Kidney (tissue), 14 donors: ENCODE data around the gene FASN. TPM values are rescaled to one million over a fixed set of nuclear protein-coding genes. Genes with fewer than 3 reads are reported as not detected.

Experiments used
- DNase-seq, 5 donors: peaks; one replicate each; pipeline ENCODE4 v3.0.0-alpha.2; 2013 to 2020
- FAIRE-seq: peaks from 2 replicates; lab custom pipeline; 2012; peaks lifted over from hg19 to GRCh38; lab: Jason Lieb, UNC
- H3K27ac ChIP-seq, 2 donors: one replicate each; pipeline ENCODE4 v1.7.0; 2013; ENCODE audit warnings: low read depth in 2 of 2, low read length in 2 of 2, inconsistent platforms in 1 of 2
- H3K27me3 ChIP-seq: one replicate; pipeline ENCODE4 v1.7.1; 2013; ENCODE audit warnings: low read length, inconsistent platforms; ENCODE audit not compliant: control insufficient read depth, insufficient read depth
- H3K36me3 ChIP-seq, 3 donors: one replicate each; pipeline versions ENCODE4 v1.7.0 to v1.7.1; 2013; ENCODE audit warnings: low read length in 3 of 3, control low read depth in 1 of 3, inconsistent platforms in 1 of 3; ENCODE audit not compliant: insufficient read depth in 3 of 3, control insufficient read depth in 2 of 3
- H3K4me1 ChIP-seq, 3 donors: one replicate each; pipeline versions ENCODE4 v1.7.0 to v1.7.1; 2013; ENCODE audit warnings: low read length in 3 of 3, inconsistent platforms in 1 of 3, low read depth in 1 of 3; ENCODE audit not compliant: control insufficient read depth in 2 of 3, insufficient read depth in 2 of 3
- H3K4me3 ChIP-seq, 3 donors: one replicate each; pipeline versions ENCODE4 v1.7.0 to v1.8.1; 2013; ENCODE audit warnings: low read length in 3 of 3, control low read depth in 1 of 3, inconsistent platforms in 1 of 3
- H3K9ac ChIP-seq, 3 donors: one replicate each; pipeline versions ENCODE4 v1.7.0 to v1.7.1; 2013; ENCODE audit warnings: low read length in 3 of 3, control low read depth in 1 of 3, inconsistent platforms in 1 of 3
- H3K9me3 ChIP-seq, 3 donors: one replicate each; pipeline versions ENCODE4 v1.7.0 to v1.7.1; 2013; ENCODE audit warnings: low read length in 3 of 3, control low read depth in 1 of 3, inconsistent platforms in 1 of 3; ENCODE audit not compliant: control insufficient read depth in 2 of 3, insufficient read depth in 1 of 3
- intact Hi-C: fragments of 100-400 bp; cut with DNase I; formaldehyde crosslinking; loops from one replicate; pipeline ENCODE4 v1.11.1; 2022
- polyA plus RNA-seq: library from polyadenylated mRNA; stranded (reverse); fragments of 350-450 nt; fragmentation: Illumina TruSeq; extraction: RNeasy Lipid Tissue Mini Kit (QIAGEN cat#74804); gene quantifications from one replicate; pipeline ENCODE4 v1.2.3, GENCODE V29; 2014; ENCODE audit warnings: low read depth, low replicate concordance; ENCODE audit not compliant: insufficient read depth
- total RNA-seq: library from RNA; stranded (reverse); fragmentation: NEBNext Ultra II Directional; extraction: Animal tissue kit (Norgen Biotek cat#: 25700); gene quantifications from one replicate; pipeline ENCODE4 v1.2.1, GENCODE V29; 2021
- TF ChIP-seq, protein P1 (sequence below): IDR thresholded peaks from 3 replicates; pipeline ENCODE4 v1.5.1; 2012; ENCODE audit warnings: mild to moderate bottlenecking, moderate library complexity, borderline replicate concordance; ENCODE audit not compliant: insufficient read depth; ENCODE audit errors: extremely low read depth
- donor health status: control.
- donor health status: control.
- donor health status: control.
- donor health status: control.
- donor health status: control.
- donor health status: DM: yes; HTN: yes; CAD: no.
- donor health status: Normal renal cell carcinoma (clear cell type).

FASN gene
- total and polyA plus RNA-seq, 2 donors from 2014 or later, result 13.6 to 43.3 TPM

DNA sequence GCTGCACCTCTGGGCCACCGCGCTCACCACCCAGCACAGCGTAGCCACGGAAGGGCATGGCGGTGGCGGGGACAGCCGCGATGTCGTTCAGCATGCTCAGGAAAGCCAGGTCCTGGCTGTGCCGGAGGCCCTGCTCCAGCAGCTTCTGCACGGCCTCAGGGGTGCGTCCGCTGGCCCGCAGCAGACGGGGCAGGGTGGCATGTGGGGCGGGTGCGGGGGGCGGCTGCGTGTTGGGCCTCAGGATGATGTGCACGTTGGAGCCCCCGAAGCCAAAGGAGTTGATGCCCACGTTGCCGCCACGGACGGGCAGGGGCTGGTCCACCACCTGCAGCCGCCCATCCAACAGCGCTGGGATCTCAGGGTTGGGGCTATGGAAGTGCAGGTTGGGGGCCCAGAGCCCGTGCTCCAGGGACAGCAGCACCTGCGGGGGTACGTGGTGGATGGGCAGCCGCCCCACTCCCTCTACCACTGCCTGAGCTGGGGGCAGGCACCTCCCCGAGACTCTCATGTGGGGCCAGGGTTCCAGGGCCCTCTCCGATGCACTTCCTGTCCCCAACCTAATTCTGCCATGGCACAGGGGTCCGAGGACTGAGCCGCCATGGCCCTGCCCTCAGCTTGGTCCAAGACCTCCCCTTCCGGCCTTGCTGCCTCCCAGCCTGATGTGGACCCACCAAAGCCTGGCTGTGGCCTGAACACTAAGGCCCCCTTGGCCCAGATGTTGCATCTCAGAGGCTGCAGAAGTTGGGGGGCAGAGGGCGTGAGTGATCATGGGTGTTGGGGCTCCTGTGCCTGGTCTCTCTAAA, 6.6 kb downstream of the FASN start:
- Histone ChIP-seq H3K9me3 (no peaks in the 10 kb centered on the region), H3K4me3 (no peak overlapping the region), H3K27ac (no peak overlapping the region), H3K9ac (no peak overlapping the region), H3K36me3 (peaks cover 0 to 14% (median 4%) of the 10 kb centered on the region in 3 donors), H3K4me1 (peaks cover 0 to 3% (median 1%) of the 10 kb centered on the region in 3 donors), H3K27me3 (no peaks in the 10 kb centered on the region)
- peak in 1 of 5 donors; percentile 72 for DNase-seq
- no peak for FAIRE-seq
- intact Hi-C loops, result no loop called here
- TF ChIP-seq, protein P1, sequence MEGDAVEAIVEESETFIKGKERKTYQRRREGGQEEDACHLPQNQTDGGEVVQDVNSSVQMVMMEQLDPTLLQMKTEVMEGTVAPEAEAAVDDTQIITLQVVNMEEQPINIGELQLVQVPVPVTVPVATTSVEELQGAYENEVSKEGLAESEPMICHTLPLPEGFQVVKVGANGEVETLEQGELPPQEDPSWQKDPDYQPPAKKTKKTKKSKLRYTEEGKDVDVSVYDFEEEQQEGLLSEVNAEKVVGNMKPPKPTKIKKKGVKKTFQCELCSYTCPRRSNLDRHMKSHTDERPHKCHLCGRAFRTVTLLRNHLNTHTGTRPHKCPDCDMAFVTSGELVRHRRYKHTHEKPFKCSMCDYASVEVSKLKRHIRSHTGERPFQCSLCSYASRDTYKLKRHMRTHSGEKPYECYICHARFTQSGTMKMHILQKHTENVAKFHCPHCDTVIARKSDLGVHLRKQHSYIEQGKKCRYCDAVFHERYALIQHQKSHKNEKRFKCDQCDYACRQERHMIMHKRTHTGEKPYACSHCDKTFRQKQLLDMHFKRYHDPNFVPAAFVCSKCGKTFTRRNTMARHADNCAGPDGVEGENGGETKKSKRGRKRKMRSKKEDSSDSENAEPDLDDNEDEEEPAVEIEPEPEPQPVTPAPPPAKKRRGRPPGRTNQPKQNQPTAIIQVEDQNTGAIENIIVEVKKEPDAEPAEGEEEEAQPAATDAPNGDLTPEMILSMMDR, result no peak

DNA sequence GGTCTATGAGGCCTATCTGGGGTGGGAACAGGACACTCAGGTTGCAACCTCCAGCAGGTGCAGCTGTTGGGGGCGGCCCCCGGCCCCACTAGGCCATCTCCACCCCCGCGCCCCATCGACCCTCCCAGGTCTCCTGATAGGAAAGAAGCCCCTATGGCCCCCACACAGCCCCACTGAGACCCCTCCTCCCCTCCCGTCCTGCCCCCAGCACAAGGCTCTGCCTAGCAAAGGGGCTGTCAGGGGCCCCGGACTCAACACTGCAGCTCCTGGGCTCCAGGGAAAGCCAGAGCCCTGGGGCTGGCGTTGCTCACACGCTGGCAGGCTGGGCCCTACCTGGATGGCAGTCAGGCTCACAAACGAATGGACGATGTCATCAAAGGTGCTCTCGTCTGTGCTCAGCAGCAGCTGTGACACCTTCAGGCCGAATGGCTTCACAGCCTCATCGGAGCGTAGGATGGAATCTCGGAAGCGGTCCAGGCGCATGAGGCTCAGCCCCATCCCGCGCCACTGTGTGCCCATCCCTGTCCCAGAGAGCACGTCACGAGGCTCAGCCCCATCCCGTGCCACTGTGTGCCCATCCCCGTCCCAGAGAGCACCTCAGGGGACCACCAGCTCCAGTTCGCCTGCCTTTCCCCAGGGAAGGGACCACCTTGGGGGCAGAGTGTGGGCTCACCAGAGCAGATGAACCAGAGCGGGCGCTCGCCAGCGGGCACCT, 7.3 kb downstream of the FASN start:
- intact Hi-C loops, result no loop called here
- H3K4me3 ChIP-seq, result no peak overlapping the region
- H3K4me1 ChIP-seq, result no peaks in the 10 kb centered on the region
- no peaks in the 10 kb centered on the region for H3K27me3 ChIP-seq
- H3K36me3 ChIP-seq, result peaks cover 0 to 14% (median 4%) of the 10 kb centered on the region in 3 donors
- FAIRE-seq, result no peak
- no peak overlapping the region for H3K9ac ChIP-seq
- peak in 1 of 5 donors; percentile 65 for DNase-seq
- TF ChIP-seq, protein P1, result no peak
- H3K9me3 ChIP-seq, result no peaks in the 10 kb centered on the region
- no peak overlapping the region for H3K27ac ChIP-seq

DNA sequence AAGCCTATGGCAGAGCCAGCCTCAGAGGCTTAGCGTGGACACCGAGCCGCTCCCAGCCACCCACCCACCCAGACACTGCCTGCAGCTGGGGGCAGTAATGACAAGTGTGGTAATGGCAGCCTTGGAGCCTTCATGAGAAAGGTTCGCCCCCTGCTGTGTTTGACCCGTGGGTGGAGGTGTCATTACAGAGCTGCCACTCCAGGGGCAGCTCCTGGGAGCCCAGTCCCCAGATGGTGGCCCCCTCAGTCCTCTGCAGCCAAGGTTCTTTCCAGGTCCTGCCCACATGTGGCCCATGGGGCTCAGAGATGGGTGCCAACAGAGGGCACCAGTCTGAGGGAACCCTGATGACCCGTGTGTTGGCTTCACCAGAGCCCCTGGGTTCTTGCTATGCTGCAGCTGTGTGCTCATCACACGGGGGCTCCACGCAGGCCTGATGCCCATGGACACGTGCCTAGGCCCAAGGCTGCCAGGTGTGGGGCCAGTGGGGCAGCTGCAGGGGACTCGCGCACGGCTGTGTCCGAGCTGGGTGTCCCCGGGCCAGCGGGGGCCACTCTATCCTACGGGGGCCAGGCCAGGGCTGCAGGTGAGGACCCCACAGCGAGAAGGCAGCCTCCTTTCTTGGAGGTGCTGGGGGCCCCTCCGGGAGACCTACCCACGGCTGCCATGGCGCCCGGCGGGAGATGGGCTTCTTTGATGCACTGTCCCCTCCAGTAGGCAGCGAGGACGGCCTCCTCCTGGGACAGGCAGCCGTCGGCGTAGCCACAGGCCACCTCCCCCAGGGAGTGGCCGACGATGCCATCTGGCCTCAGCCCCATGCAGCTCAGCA, 8.1 kb downstream of the FASN start:
- H3K4me1 ChIP-seq, result no peaks in the 10 kb centered on the region
- TF ChIP-seq, protein P1, result no peak
- peaks cover 0 to 7% (median 2%) of the 10 kb centered on the region in 3 donors for H3K36me3 ChIP-seq
- H3K9ac ChIP-seq, result no peak overlapping the region
- H3K4me3 ChIP-seq, result no peak overlapping the region
- DNase-seq (peak in 1 of 5 donors; percentile 68), FAIRE-seq (no peak)
- no peaks in the 10 kb centered on the region for H3K27me3 ChIP-seq
- intact Hi-C loops, result no loop called here
- no peaks in the 10 kb centered on the region for H3K9me3 ChIP-seq
- H3K27ac ChIP-seq, result no peak overlapping the region
